Gastroesophageal sphincter (tissue), 3 donors: ENCODE data around the gene TTN.

Experiments used
- EP300 ChIP-seq: sonication (generic); formaldehyde crosslinking; IDR thresholded peaks from one replicate; pipeline ENCODE4 v1.6.1; 2017; ENCODE audit warnings: antibody characterized with exemption, mild to moderate bottlenecking
- POLR2A ChIP-seq, 2 donors: fragments of 450-650 bp; IDR thresholded peaks; one replicate each; pipeline ENCODE4 v1.6.1; 2017; ENCODE audit warnings: antibody characterized with exemption in 2 of 2, mild to moderate bottlenecking in 2 of 2, moderate library complexity in 1 of 2
- POLR2AphosphoS5 ChIP-seq: sonication (generic); formaldehyde crosslinking; IDR thresholded peaks from one replicate; pipeline ENCODE4 v1.6.1; 2017; ENCODE audit warnings: antibody characterized with exemption
- TF ChIP-seq, protein P1 (sequence below), 4 experiments: fragments of 200-600 bp in 2 of 4; fragments of 450-650 bp in 2 of 4; sonication (generic) in 1 of 4; IDR thresholded peaks; one replicate each; pipeline ENCODE4 v1.5.1; 2017 to 2019; ENCODE audit warnings: antibody characterized with exemption in 4 of 4, mild to moderate bottlenecking in 2 of 4, moderate library complexity in 2 of 4

DNA sequence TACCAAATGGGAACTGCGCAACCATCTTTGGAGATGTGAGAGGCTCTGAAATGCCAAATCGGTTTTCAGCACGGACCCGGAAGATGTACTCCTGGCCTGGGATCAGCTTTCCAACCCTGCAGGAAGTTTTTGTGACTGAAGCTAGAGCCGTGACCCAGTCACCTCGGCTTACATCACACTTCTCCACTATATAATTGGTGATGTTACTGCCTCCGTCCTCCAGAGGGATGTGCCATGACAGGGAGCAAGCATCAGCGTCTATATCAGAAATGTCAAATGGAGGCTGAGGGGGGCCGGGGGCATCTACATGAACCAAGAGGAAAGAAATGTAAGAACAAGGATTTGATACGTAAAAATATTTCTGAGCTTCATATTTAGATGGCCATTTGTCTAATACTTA is 222.6 kb downstream of the TTN start:
- TF ChIP-seq, protein P1, sequence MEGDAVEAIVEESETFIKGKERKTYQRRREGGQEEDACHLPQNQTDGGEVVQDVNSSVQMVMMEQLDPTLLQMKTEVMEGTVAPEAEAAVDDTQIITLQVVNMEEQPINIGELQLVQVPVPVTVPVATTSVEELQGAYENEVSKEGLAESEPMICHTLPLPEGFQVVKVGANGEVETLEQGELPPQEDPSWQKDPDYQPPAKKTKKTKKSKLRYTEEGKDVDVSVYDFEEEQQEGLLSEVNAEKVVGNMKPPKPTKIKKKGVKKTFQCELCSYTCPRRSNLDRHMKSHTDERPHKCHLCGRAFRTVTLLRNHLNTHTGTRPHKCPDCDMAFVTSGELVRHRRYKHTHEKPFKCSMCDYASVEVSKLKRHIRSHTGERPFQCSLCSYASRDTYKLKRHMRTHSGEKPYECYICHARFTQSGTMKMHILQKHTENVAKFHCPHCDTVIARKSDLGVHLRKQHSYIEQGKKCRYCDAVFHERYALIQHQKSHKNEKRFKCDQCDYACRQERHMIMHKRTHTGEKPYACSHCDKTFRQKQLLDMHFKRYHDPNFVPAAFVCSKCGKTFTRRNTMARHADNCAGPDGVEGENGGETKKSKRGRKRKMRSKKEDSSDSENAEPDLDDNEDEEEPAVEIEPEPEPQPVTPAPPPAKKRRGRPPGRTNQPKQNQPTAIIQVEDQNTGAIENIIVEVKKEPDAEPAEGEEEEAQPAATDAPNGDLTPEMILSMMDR (IDR thresholded peaks at IDR 0.05) = no peak
- TF ChIP-seq POLR2AphosphoS5 (no peak), POLR2A (IDR thresholded peaks at IDR 0.05) (no peak), EP300 (no peak)
